Activated CD4-positive, alpha-beta T cell treated with anti-CD3 and anti-CD28 coated beads, Interleukin-2, amount 10 ng/mL, durations not matched to agents 24 days and 14 days (primary cell): ENCODE data around the gene FZR1. TPM values are rescaled to one million over a fixed set of nuclear protein-coding genes. Genes with fewer than 3 reads are reported as not detected.

Source experiments
- DNase-seq: peaks from one replicate; pipeline ENCODE4 v3.0.0; 2022
- H3K27ac Mint-ChIP-seq: one replicate; pipeline ENCODE4 v1.8.0; 2022; ENCODE audit warnings: mild to moderate bottlenecking, mixed read lengths
- H3K27me3 Mint-ChIP-seq: one replicate; pipeline ENCODE4 v1.8.0; 2022; ENCODE audit warnings: mixed read lengths
- H3K36me3 Mint-ChIP-seq: one replicate; pipeline ENCODE4 v1.8.0; 2022; ENCODE audit warnings: low read depth, mild to moderate bottlenecking, mixed read lengths
- H3K4me1 Mint-ChIP-seq: one replicate; pipeline ENCODE4 v1.8.0; 2021; ENCODE audit warnings: mixed read lengths
- H3K4me3 Mint-ChIP-seq: one replicate; pipeline ENCODE4 v1.8.0; 2022; ENCODE audit warnings: mild to moderate bottlenecking, moderate library complexity, mixed read lengths
- H3K9me3 Mint-ChIP-seq: one replicate; pipeline ENCODE4 v1.8.0; 2021; ENCODE audit warnings: mixed read lengths
- intact Hi-C: fragments of 100-400 bp; cut with micrococcal nuclease; formaldehyde crosslinking; loops from one replicate; pipeline ENCODE4 v1.15.1; 2023
- total RNA-seq: library from RNA; stranded (reverse); gene quantifications from 2 replicates; pipeline ENCODE4 v1.2.3, GENCODE V29; 2022

The FZR1 gene
- total RNA-seq, 1 donor from 2014 or later, result 37.3 TPM

GRCh38 chr19:3467437-3468198 lies 38.5 kb upstream of the FZR1 start:
- H3K36me3 Mint-ChIP-seq, result no peaks in the 10 kb centered on the region
- H3K27me3 Mint-ChIP-seq, result no peaks in the 10 kb centered on the region
- no peak overlapping the region for H3K27ac Mint-ChIP-seq
- H3K4me1 Mint-ChIP-seq, result no peaks in the 10 kb centered on the region
- DNase-seq, result no peak
- intact Hi-C loops, result no loop called here
- H3K4me3 Mint-ChIP-seq, result no peak overlapping the region
- H3K9me3 Mint-ChIP-seq, result no peaks in the 10 kb centered on the region

GRCh38 chr19:3468211-3468610 lies 37.9 kb upstream of the FZR1 start:
- H3K27me3 Mint-ChIP-seq, result no peaks in the 10 kb centered on the region
- no peaks in the 10 kb centered on the region for H3K4me1 Mint-ChIP-seq
- H3K27ac Mint-ChIP-seq, result no peak overlapping the region
- intact Hi-C loops, result no loop called here
- H3K4me3 Mint-ChIP-seq, result no peak overlapping the region
- no peak for DNase-seq
- no peaks in the 10 kb centered on the region for H3K9me3 Mint-ChIP-seq
- no peaks in the 10 kb centered on the region for H3K36me3 Mint-ChIP-seq

- Mint-ChIP-seq H3K4me3 (no peak overlapping the region), H3K36me3 (no peaks in the 10 kb centered on the region), H3K9me3 (no peaks in the 10 kb centered on the region), H3K4me1 (no peaks in the 10 kb centered on the region), H3K27ac (no peak overlapping the region), H3K27me3 (no peaks in the 10 kb centered on the region)
- DNase-seq, result no peak
- intact Hi-C loops, result no loop called here
Measured at GRCh38 chr19:3469638-3470499, 36.2 kb upstream of the FZR1 start.

- intact Hi-C loops, result no loop called here
- Mint-ChIP-seq H3K36me3 (no peaks in the 10 kb centered on the region), H3K27ac (no peak overlapping the region), H3K27me3 (no peaks in the 10 kb centered on the region), H3K4me3 (no peak overlapping the region), H3K9me3 (no peaks in the 10 kb centered on the region), H3K4me1 (no peaks in the 10 kb centered on the region)
- DNase-seq, result no peak
Measured at GRCh38 chr19:3470500-3471128, 35.5 kb upstream of the FZR1 start.

DNA sequence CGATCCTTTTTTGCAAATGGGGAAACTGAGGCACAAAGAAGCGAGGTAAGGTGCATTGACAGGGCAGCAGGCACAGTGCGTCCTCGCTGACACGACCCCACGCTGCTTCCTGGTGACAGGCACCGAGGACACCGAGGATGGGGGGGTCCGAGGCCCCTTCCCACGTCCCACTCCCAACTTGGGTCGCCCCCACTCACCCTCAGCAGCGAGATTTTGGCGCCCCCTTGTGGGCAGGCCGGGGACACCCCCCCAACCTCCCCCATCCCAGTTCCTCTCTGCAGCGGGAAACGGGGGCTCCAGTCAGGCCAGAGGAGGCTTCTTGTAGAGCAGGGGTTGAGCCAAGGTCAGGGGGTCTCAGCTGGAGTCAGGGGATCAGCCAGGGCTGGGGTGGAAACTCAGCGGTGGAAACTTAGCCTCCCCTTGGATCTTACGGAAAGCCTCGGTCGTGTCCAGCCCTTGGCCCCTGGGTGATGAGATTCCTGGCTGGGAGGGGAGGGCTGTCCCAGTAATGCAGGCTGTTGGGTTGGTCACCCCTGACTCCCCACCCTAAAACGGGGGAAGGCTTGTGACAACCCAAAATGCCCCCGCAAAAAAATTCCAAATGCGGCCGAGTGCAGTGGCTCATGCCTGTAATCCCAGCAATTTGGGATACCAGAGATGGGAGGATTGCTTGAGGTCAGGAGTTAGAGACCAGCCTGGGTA lies 34.0 kb upstream of the FZR1 start:
- Mint-ChIP-seq H3K36me3 (no peaks in the 10 kb centered on the region), H3K9me3 (no peaks in the 10 kb centered on the region), H3K4me3 (no peak overlapping the region), H3K27me3 (peaks cover 2% of the 10 kb centered on the region), H3K27ac (no peak overlapping the region), H3K4me1 (no peaks in the 10 kb centered on the region)
- DNase-seq, result peak; percentile 79
- intact Hi-C loops, result loop anchor here (2.0 kb wide), 1 partner anchor 145 kb away; no protein-coding TSS in a partner anchor

GRCh38 chr19:3474010-3474409 lies 32.1 kb upstream of the FZR1 start:
- no peaks in the 10 kb centered on the region for H3K9me3 Mint-ChIP-seq
- peaks cover 2% of the 10 kb centered on the region for H3K27me3 Mint-ChIP-seq
- no peak for DNase-seq
- no peaks in the 10 kb centered on the region for H3K36me3 Mint-ChIP-seq
- intact Hi-C loops, result no loop called here
- H3K4me3 Mint-ChIP-seq, result no peak overlapping the region
- peaks cover 8% of the 10 kb centered on the region for H3K4me1 Mint-ChIP-seq
- H3K27ac Mint-ChIP-seq, result no peak overlapping the region

GRCh38 chr19:3474614-3475013 lies 31.5 kb upstream of the FZR1 start:
- H3K9me3 Mint-ChIP-seq, result no peaks in the 10 kb centered on the region
- H3K27me3 Mint-ChIP-seq, result peaks cover 2% of the 10 kb centered on the region
- peaks cover 14% of the 10 kb centered on the region for H3K4me1 Mint-ChIP-seq
- H3K4me3 Mint-ChIP-seq, result no peak overlapping the region
- no peak overlapping the region for H3K27ac Mint-ChIP-seq
- DNase-seq, result no peak
- no peaks in the 10 kb centered on the region for H3K36me3 Mint-ChIP-seq
- intact Hi-C loops, result loop anchor here (5.0 kb wide), 1 partner anchor 167 kb away; no protein-coding TSS in a partner anchor

DNA sequence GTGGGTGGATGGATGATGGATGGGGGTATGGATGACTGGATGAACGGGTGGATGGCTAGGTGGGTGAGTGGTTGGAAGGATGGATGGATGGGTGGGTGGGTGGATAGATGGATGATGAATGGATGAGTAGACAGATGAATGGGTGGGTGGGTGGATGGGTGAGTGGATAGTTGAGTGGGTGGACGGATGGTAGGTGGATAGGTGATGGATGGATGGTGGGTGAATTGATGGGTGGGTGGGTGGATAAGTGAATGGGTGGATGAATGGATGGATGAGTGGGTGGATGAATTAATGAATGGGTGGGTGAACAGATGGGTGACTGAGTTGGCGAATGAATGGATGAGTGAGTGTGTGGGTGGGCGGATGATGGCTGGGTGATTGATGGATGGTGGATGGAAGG lies 30.7 kb upstream of the FZR1 start:
- no peak for DNase-seq
- H3K36me3 Mint-ChIP-seq, result no peaks in the 10 kb centered on the region
- peaks cover 16% of the 10 kb centered on the region for H3K4me1 Mint-ChIP-seq
- H3K27me3 Mint-ChIP-seq, result peaks cover 2% of the 10 kb centered on the region
- H3K9me3 Mint-ChIP-seq, result no peaks in the 10 kb centered on the region
- no peak overlapping the region for H3K4me3 Mint-ChIP-seq
- intact Hi-C loops, result loop anchor here (5.0 kb wide), 1 partner anchor 168 kb away; no protein-coding TSS in a partner anchor
- no peak overlapping the region for H3K27ac Mint-ChIP-seq

DNA sequence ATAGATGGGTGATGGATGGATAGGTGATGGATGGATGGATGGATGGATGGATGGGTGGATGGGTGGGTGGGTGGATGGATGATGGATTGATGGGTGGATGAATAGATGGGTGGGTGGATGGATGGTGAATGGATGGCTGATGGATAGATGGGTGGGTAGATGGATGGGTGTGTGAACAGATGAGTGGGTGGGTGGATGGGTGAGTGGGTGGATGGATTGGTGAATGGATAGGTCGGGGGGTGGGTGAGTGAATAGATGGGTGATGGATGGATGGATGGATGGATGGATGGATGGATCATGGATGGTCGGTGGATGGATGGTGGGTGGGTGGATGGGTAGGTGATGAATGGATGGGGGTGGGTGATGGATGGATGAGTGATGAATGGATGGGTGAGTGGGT lies 29.3 kb upstream of the FZR1 start:
- peaks cover 16% of the 10 kb centered on the region for H3K4me1 Mint-ChIP-seq
- H3K27ac Mint-ChIP-seq, result no peak overlapping the region
- intact Hi-C loops, result loop anchor here (5.0 kb wide), 1 partner anchor 170 kb away; no protein-coding TSS in a partner anchor

GRCh38 chr19:3477506-3477905 lies 28.6 kb upstream of the FZR1 start:
- Mint-ChIP-seq H3K9me3 (no peaks in the 10 kb centered on the region), H3K4me1 (peaks cover 16% of the 10 kb centered on the region), H3K27ac (peak overlapping the region; percentile 10), H3K36me3 (no peaks in the 10 kb centered on the region), H3K4me3 (no peak overlapping the region), H3K27me3 (peaks cover 2% of the 10 kb centered on the region)
- intact Hi-C loops, result loop anchor here (5.0 kb wide), 1 partner anchor 170 kb away; no protein-coding TSS in a partner anchor
- no peak for DNase-seq

More for the DNA sequence above, 29.3 kb upstream of the FZR1 start:
- no peaks in the 10 kb centered on the region for H3K36me3 Mint-ChIP-seq
- H3K9me3 Mint-ChIP-seq, result no peaks in the 10 kb centered on the region
- no peak for DNase-seq
- H3K27me3 Mint-ChIP-seq, result peaks cover 2% of the 10 kb centered on the region
- H3K4me3 Mint-ChIP-seq, result no peak overlapping the region

GRCh38 chr19:3477951-3478350 lies 28.2 kb upstream of the FZR1 start:
- Mint-ChIP-seq H3K27ac (no peak overlapping the region), H3K4me3 (peak overlapping the region; percentile 68)
- intact Hi-C loops, result loop anchor here (5.0 kb wide), 1 partner anchor 171 kb away; no protein-coding TSS in a partner anchor

GRCh38 chr19:3478409-3479176 lies 27.5 kb upstream of the FZR1 start:
- H3K4me3 Mint-ChIP-seq, result peak overlapping the region; percentile 68
- peaks cover 16% of the 10 kb centered on the region for H3K4me1 Mint-ChIP-seq
- H3K27me3 Mint-ChIP-seq, result peaks cover 2% of the 10 kb centered on the region
- no peaks in the 10 kb centered on the region for H3K36me3 Mint-ChIP-seq
- H3K9me3 Mint-ChIP-seq, result no peaks in the 10 kb centered on the region
- intact Hi-C loops, result loop anchor here (5.0 kb wide), 1 partner anchor 171 kb away; no protein-coding TSS in a partner anchor
- H3K27ac Mint-ChIP-seq, result no peak overlapping the region
- DNase-seq, result peak; percentile 73

More at GRCh38 chr19:3477951-3478350, 28.2 kb upstream of the FZR1 start:
- Mint-ChIP-seq H3K4me1 (peaks cover 16% of the 10 kb centered on the region), H3K9me3 (no peaks in the 10 kb centered on the region), H3K36me3 (no peaks in the 10 kb centered on the region), H3K27me3 (peaks cover 2% of the 10 kb centered on the region)
- DNase-seq, result no peak
